GM12892 (cell line): ENCODE results near the gene AQP3.
"Not testable (repeated sequence)": the region's sequence is repeated elsewhere in the genome, so short reads cannot be mapped to it uniquely, and the experiment has no call there.

Experiments
- POLR2A ChIP-seq: IDR thresholded peaks from 2 replicates; pipeline ENCODE4 v1.6.1; 2011; ENCODE audit warnings: low read depth, low read length, control low read depth
- POLR2AphosphoS5 ChIP-seq: IDR thresholded peaks from 2 replicates; pipeline ENCODE4 v1.6.1; 2011; ENCODE audit warnings: low read depth, low read length, control low read depth

DNA sequence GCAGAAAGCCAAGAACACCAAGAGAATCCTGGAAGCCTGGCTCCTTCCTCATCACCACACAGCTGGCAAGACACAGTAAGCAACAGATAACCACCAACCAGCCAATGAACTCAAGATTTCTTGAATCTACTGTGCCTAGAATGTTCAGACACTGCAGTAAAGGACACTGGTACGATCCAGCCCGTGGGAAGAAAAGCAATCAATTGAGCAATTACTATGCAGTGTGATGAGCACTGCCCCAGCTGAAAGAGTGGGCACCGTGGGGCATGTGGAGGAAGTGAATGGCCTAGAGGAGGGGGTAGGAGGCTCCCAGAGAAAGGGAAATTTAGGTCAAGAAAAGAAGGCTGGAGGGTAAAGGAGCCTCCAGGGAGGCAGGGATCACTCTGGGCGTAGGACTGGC is 49.6 kb downstream of the AQP3 start:
- TF ChIP-seq POLR2AphosphoS5, POLR2A: not testable (repeated sequence)
